Activated CD8-positive, alpha-beta T cell treated with anti-CD3 and anti-CD28 coated beads for 36 hours (primary cell): ENCODE measurements around the gene WDR77. TPM values are rescaled to one million over a fixed set of nuclear protein-coding genes. Genes with fewer than 3 reads are reported as not detected.
A peak's percentile ranks its signal among the peaks of the same experiment; 100 is the strongest.

Experiments used
- ATAC-seq: fragments of 200-7000 bp; cut with Tn5 transposase; one replicate; pipeline ENCODE4 v1.10.0; 2021; ENCODE audit warnings: mild to moderate bottlenecking, moderate library complexity
- CTCF ChIA-PET: fragments of 350-600 bp; sonication (Branson Sonifier 250); formaldehyde crosslinking; loops from one replicate; lab custom pipeline; 2021; ENCODE audit warnings: antibody characterized with exemption; lab: Charles Lee
- POLR2A ChIA-PET: fragments of 350-600 bp; sonication (Branson Sonifier 250); formaldehyde crosslinking; loops from one replicate; lab custom pipeline; 2021; ENCODE audit warnings: antibody characterized with exemption; lab: Charles Lee
- DNase-seq: peaks from one replicate; pipeline ENCODE4 v3.0.0-alpha.2; 2020
- H3K27ac Mint-ChIP-seq: one replicate; pipeline ENCODE4 v1.8.0; 2021; ENCODE audit warnings: mild to moderate bottlenecking, mixed read lengths
- H3K27me3 Mint-ChIP-seq: one replicate; pipeline ENCODE4 v1.8.0; 2021; ENCODE audit warnings: mixed read lengths
- H3K36me3 Mint-ChIP-seq: one replicate; pipeline ENCODE4 v1.8.0; 2021; ENCODE audit warnings: low read depth, mixed read lengths
- H3K4me1 Mint-ChIP-seq: one replicate; pipeline ENCODE4 v1.8.0; 2021; ENCODE audit warnings: low read depth, mixed read lengths
- H3K4me3 Mint-ChIP-seq: one replicate; pipeline ENCODE4 v1.8.0; 2021; ENCODE audit warnings: mild to moderate bottlenecking, moderate library complexity, mixed read lengths
- H3K9me3 Mint-ChIP-seq: one replicate; pipeline ENCODE4 v1.8.0; 2021; ENCODE audit warnings: mixed read lengths
- CTCF ChIP-seq: fragments of 200-600 bp; IDR thresholded peaks from one replicate; pipeline ENCODE4 v1.8.0; 2022; ENCODE audit warnings: antibody characterized with exemption, mild to moderate bottlenecking
- intact Hi-C: fragments of 100-400 bp; cut with micrococcal nuclease; formaldehyde crosslinking; loops from one replicate; pipeline ENCODE4 v1.10.0; 2022
- total RNA-seq, 2 experiments: library from RNA; stranded (reverse); gene quantifications; one replicate each; pipeline ENCODE4 v1.2.3, GENCODE V29; 2021

Gene WDR77
- total RNA-seq, 2 experiments from 2014 or later, result 54.0 to 54.6 TPM

GRCh38 chr1:111444031-111444430, 5.0 kb downstream of the WDR77 start:
- DNase-seq (no peak), ATAC-seq (no peak)
- TF ChIP-seq CTCF, result no peak
- CTCF ChIA-PET, result no interaction called here
- Mint-ChIP-seq H3K27ac (peak overlapping the region; percentile 17), H3K4me1 (peaks cover 55% of the 10 kb centered on the region), H3K27me3 (no peaks in the 10 kb centered on the region), H3K36me3 (peaks cover 65% of the 10 kb centered on the region), H3K9me3 (no peaks in the 10 kb centered on the region), H3K4me3 (no peak overlapping the region)
- POLR2A ChIA-PET, result no interaction called here
- intact Hi-C loops, result no loop called here

GRCh38 chr1:111442457-111442856, 6.6 kb downstream of the WDR77 start:
- intact Hi-C loops, result no loop called here
- DNase-seq (peak; percentile 15), ATAC-seq (peak; percentile 65)
- Mint-ChIP-seq H3K27ac (peak overlapping the region; percentile 40), H3K4me3 (no peak overlapping the region), H3K9me3 (no peaks in the 10 kb centered on the region), H3K27me3 (no peaks in the 10 kb centered on the region), H3K4me1 (peaks cover 46% of the 10 kb centered on the region), H3K36me3 (peaks cover 59% of the 10 kb centered on the region)
- POLR2A ChIA-PET, result no interaction called here
- no peak for TF ChIP-seq CTCF
- CTCF ChIA-PET, result interaction anchor here (0.8 to 3.5 kb wide), 11 partner anchors 9 to 327 kb away, joined by 3 to 21 read pairs (median 4); partner anchors contain the start of gene DDX20

DNA sequence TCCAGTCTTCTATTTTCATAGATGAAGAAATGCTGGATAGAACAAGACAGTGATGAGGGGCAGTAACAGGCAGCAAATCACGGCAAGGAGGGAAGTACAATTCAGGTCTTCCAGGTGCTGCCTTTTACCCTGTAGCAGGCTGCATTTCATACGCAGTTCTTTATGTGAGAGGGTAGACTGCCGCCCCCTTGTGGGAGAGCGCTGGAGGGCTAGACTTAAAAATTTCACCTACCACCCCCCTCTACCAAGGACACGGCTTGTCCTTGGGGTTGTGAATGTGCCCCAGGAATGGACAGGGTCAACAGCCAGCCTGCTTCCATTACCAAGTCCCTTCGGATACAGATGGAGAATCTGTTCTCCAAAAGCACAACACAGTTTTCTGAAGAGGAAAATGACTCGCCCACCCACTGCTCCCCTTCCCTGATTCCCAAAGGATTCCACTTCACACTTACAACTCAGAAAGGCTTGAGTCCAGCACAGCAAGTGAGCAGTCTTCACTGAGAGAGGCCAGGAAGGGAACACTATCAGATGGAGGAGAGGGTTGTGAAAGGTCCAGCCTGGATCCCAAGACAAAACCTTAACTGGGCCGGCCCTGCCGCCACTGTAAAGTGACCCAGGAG, 7.4 kb downstream of the WDR77 start:
- DNase-seq (peak; percentile 81), ATAC-seq (peak; percentile 86)
- Mint-ChIP-seq H3K4me1 (peaks cover 38% of the 10 kb centered on the region), H3K36me3 (peaks cover 55% of the 10 kb centered on the region), H3K4me3 (no peak overlapping the region), H3K27me3 (no peaks in the 10 kb centered on the region), H3K9me3 (no peaks in the 10 kb centered on the region), H3K27ac (peak overlapping the region; percentile 69)
- POLR2A ChIA-PET, result no interaction called here
- intact Hi-C loops, result no loop called here
- CTCF ChIA-PET, result interaction anchor here (1.0 to 3.5 kb wide), 10 partner anchors 13 to 326 kb away, joined by 3 to 21 read pairs (median 4); partner anchors contain the start of genes DDX20 and OVGP1
- TF ChIP-seq CTCF, result peak; percentile 75

DNA sequence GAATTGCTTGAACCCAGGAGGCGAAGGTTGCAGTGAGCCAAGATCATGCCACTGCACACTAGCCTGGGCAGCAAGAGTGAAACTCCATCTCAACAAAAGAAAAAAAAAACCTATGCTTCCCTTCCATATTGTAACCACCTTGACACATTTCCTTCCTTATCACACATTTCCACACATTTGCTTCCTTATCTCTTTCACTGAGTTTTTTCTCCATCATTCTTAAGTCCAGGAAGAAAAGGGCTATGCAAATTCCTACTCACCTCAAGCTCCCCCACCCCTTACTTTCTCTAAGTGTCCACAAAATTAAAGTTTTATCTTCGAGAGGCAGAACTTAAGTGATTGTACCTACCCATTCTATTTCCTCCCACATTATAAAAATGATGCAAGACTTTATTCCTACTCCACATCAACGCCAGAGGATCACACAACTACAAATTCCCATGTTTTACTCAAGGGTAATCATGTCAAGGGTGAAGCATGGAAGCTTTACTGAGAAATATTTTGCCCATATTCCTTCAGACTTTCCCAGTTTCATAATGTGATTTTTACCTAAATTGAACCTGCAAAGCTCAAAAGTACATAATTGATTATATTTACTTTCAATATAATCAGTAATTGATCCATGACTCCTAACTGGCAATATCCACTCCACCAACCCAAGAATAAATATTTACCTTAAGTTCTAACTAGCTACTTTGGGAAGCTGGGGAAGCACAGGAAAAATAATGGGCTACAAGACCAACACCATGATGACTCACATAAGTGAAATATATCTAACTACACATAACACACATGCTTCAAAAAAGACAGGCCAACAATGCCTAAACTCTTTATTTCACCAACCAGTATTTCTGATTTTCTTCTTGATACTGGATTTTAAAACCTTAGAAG, 9.3 kb downstream of the WDR77 start:
- Mint-ChIP-seq H3K27ac (peak overlapping the region; percentile 44), H3K4me3 (no peak overlapping the region), H3K4me1 (peaks cover 22% of the 10 kb centered on the region), H3K36me3 (peaks cover 46% of the 10 kb centered on the region), H3K27me3 (no peaks in the 10 kb centered on the region), H3K9me3 (no peaks in the 10 kb centered on the region)
- ATAC-seq (no peak), DNase-seq (no peak)
- intact Hi-C loops, result no loop called here
- no peak for TF ChIP-seq CTCF
- CTCF ChIA-PET, result interaction anchor here (0.8 to 3.5 kb wide), 10 partner anchors 9 to 330 kb away, joined by 3 to 21 read pairs (median 4); partner anchors contain the start of genes ATP5PB, OVGP1 and WDR77
- POLR2A ChIA-PET, result interaction anchor here (0.6 to 1.6 kb wide), 3 partner anchors 9 to 210 kb away, joined by 3 to 6 read pairs (median 4); partner anchors contain the start of gene WDR77
